ENCODE measurements around the gene SLAMF1. TPM values are rescaled to one million over a fixed set of nuclear protein-coding genes. Genes with fewer than 3 reads are reported as not detected.
"Not testable (repeated sequence)": the region's sequence is repeated elsewhere in the genome, so short reads cannot be mapped to it uniquely, and the experiment has no call there.

The SLAMF1 gene
- total and polyA plus RNA-seq, 9 donors = 0.04 to 0.07 (median 0.05) TPM; not detected in 6

- DNase-seq; H3K9me3 ChIP-seq (replicated peaks; ENCODE audit: control insufficient read depth, low read depth, low read length); H3K36me3 ChIP-seq (ENCODE audit: control insufficient read depth, insufficient read depth, low read length); H3K27me3 ChIP-seq (ENCODE audit: control insufficient read depth, insufficient read depth, low read length); H3K4me1 ChIP-seq (ENCODE audit: control insufficient read depth, insufficient read depth, low read length); H3K4me3 ChIP-seq (ENCODE audit: low read length): not testable (repeated sequence)
- WGBS (ENCODE audit: insufficient coverage) = 60% methylated on average over 1 of the region's 8 CpGs
- peak overlapping the region; percentile 47 for H3K27ac ChIP-seq (ENCODE audit: low read length)
Observed at GRCh38 chr1:160652065-160652641, 5.3 kb upstream of the SLAMF1 start.

DNA sequence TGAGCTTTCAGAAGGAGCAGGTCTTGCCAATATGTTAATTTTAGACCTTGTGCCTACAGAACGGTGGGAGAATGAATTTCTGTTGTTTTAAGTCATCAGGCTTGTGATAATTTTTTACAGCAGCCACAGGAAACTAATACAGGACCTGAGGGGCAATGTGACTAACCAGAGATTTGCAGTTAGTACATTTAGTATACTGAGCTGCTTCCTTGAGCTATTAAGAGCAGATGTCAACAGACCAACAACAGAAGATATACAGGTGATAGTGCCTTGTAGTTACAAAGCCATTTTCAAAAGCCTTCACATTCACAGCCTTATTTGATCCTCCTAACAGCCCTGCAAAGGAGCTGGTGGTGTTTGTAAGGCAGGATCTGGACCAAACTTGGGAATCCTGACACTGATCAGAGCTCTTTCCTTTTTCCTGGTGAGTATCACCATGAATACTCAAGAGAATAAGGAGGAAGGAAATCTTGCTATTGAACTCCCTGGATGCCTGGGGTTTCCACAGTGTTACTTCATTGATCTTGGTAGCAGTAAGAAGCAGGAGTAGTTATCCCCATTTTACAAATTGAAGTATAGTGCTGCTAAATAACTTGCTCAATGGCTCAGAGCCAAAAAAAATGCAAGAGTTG, 4.7 kb upstream of the SLAMF1 start:
- 14% methylated on average over 1 of the region's 1 CpG for WGBS (ENCODE audit: insufficient coverage)
- H3K36me3 ChIP-seq (ENCODE audit: control insufficient read depth, insufficient read depth, low read length) = no peaks in the 10 kb centered on the region
- DNase-seq = no peak
- H3K27me3 ChIP-seq (ENCODE audit: control insufficient read depth, insufficient read depth, low read length) = no peaks in the 10 kb centered on the region
- peak overlapping the region; percentile 47 for H3K27ac ChIP-seq (ENCODE audit: low read length)
- H3K9me3 ChIP-seq (replicated peaks; ENCODE audit: control insufficient read depth, low read depth, low read length) = no peaks in the 10 kb centered on the region
- no peak overlapping the region for H3K4me3 ChIP-seq (ENCODE audit: low read length)
- H3K4me1 ChIP-seq (ENCODE audit: control insufficient read depth, insufficient read depth, low read length) = no peaks in the 10 kb centered on the region

- H3K36me3 ChIP-seq (ENCODE audit: control insufficient read depth, insufficient read depth, low read length) = no peaks in the 10 kb centered on the region
- no peak for DNase-seq
- H3K27ac ChIP-seq (ENCODE audit: low read length) = no peak overlapping the region
- no peaks in the 10 kb centered on the region for H3K9me3 ChIP-seq (replicated peaks; ENCODE audit: control insufficient read depth, low read depth, low read length)
- 80% methylated on average over 2 of the region's 3 CpGs for whole genome bisulfite sequencing (ENCODE audit: insufficient coverage)
- no peak overlapping the region for H3K4me3 ChIP-seq (ENCODE audit: low read length)
- H3K4me1 ChIP-seq (ENCODE audit: control insufficient read depth, insufficient read depth, low read length) = no peaks in the 10 kb centered on the region
- H3K27me3 ChIP-seq (ENCODE audit: control insufficient read depth, insufficient read depth, low read length) = no peaks in the 10 kb centered on the region
Observed at GRCh38 chr1:160647329-160647720, 481 bp upstream of the SLAMF1 start.

GRCh38 chr1:160646180-160646579, 664 bp downstream of the SLAMF1 start:
- Histone ChIP-seq H3K4me3 (ENCODE audit: low read length) (no peak overlapping the region), H3K4me1 (ENCODE audit: control insufficient read depth, insufficient read depth, low read length) (no peaks in the 10 kb centered on the region), H3K36me3 (ENCODE audit: control insufficient read depth, insufficient read depth, low read length) (no peaks in the 10 kb centered on the region), H3K27ac (ENCODE audit: low read length) (no peak overlapping the region), H3K9me3 (replicated peaks; ENCODE audit: control insufficient read depth, low read depth, low read length) (no peaks in the 10 kb centered on the region), H3K27me3 (ENCODE audit: control insufficient read depth, insufficient read depth, low read length) (no peaks in the 10 kb centered on the region)
- DNase-seq = no peak
- 81% methylated on average over 1 of the region's 1 CpG for WGBS (ENCODE audit: insufficient coverage)

DNA sequence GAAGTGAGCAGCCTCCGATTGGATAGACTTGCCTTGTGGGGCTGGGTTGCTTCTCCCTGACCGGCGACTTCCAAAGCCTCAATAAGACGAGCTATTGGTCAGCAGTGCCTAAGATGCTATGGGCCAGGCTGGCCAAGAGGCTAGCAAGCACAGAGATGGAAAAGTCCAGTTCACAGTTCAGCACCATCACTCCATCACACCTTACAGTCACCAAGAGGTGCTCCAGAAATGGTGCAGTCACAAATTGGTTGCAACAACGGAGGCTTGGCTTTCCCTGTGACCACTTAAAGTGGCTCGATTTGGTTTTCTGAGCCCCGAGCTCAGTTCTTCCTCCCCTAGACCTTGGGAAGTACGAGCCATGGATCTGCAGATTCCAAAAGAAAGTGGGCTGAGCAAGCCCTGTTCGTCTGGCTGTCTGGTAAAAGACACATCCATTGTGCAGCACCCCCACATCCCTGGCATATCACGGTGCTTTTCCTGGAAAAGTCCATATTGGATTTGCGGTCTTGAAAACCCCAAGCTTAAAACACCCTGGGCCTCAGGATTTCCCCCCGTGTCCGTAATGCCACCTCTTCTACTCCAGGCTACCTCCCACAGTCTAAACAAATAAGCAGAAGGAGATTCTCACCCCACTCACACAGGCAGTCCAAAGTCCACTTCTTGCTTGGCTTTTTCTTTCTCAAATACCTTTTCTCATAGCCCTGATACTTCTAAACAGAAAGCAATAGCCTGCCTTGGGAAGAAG, 1.3 kb downstream of the SLAMF1 start:
- no peak overlapping the region for H3K4me3 ChIP-seq (ENCODE audit: low read length)
- no peaks in the 10 kb centered on the region for H3K36me3 ChIP-seq (ENCODE audit: control insufficient read depth, insufficient read depth, low read length)
- no peak for DNase-seq
- no peak overlapping the region for H3K27ac ChIP-seq (ENCODE audit: low read length)
- H3K9me3 ChIP-seq (replicated peaks; ENCODE audit: control insufficient read depth, low read depth, low read length) = no peaks in the 10 kb centered on the region
- 83% methylated on average over 11 of the region's 13 CpGs for WGBS (ENCODE audit: insufficient coverage)
- H3K4me1 ChIP-seq (ENCODE audit: control insufficient read depth, insufficient read depth, low read length) = no peaks in the 10 kb centered on the region
- H3K27me3 ChIP-seq (ENCODE audit: control insufficient read depth, insufficient read depth, low read length) = no peaks in the 10 kb centered on the region

GRCh38 chr1:160644399-160644798, 2.4 kb downstream of the SLAMF1 start:
- no peak for DNase-seq
- no peak overlapping the region for H3K4me3 ChIP-seq (ENCODE audit: low read length)
- no peaks in the 10 kb centered on the region for H3K27me3 ChIP-seq (ENCODE audit: control insufficient read depth, insufficient read depth, low read length)
- no peaks in the 10 kb centered on the region for H3K9me3 ChIP-seq (replicated peaks; ENCODE audit: control insufficient read depth, low read depth, low read length)
- no peak overlapping the region for H3K27ac ChIP-seq (ENCODE audit: low read length)
- no peaks in the 10 kb centered on the region for H3K36me3 ChIP-seq (ENCODE audit: control insufficient read depth, insufficient read depth, low read length)
- no peaks in the 10 kb centered on the region for H3K4me1 ChIP-seq (ENCODE audit: control insufficient read depth, insufficient read depth, low read length)

- Histone ChIP-seq H3K27ac (ENCODE audit: low read length) (no peak overlapping the region), H3K9me3 (replicated peaks; ENCODE audit: control insufficient read depth, low read depth, low read length) (no peaks in the 10 kb centered on the region), H3K27me3 (ENCODE audit: control insufficient read depth, insufficient read depth, low read length) (no peaks in the 10 kb centered on the region), H3K4me1 (ENCODE audit: control insufficient read depth, insufficient read depth, low read length) (no peaks in the 10 kb centered on the region), H3K36me3 (ENCODE audit: control insufficient read depth, insufficient read depth, low read length) (no peaks in the 10 kb centered on the region), H3K4me3 (ENCODE audit: low read length) (no peak overlapping the region)
- DNase-seq = no peak
- 57% methylated on average over 1 of the region's 5 CpGs for WGBS (ENCODE audit: insufficient coverage)
Observed at GRCh38 chr1:160643138-160643537, 3.7 kb downstream of the SLAMF1 start.

DNA sequence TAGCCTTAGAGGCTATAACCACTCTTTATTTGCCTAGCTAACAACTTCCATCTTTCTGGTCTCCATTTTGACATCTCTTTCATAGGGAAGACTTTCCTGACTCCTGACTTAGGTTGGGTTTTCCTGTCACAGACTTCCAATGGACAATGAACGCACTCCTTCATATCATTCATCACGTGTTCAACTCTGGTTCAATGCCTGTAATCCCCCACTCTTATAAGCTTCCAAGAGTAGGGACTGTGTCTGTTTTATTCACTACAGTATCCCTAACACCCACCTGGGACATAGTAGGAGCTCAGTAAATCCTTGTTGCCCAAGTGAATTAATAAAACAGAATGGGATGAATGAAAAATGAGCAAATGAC, 4.6 kb downstream of the SLAMF1 start:
- 65% methylated on average over 2 of the region's 2 CpGs for WGBS (ENCODE audit: insufficient coverage)
- no peak for DNase-seq
- Histone ChIP-seq H3K4me1 (ENCODE audit: control insufficient read depth, insufficient read depth, low read length) (no peaks in the 10 kb centered on the region), H3K27me3 (ENCODE audit: control insufficient read depth, insufficient read depth, low read length) (no peaks in the 10 kb centered on the region), H3K9me3 (replicated peaks; ENCODE audit: control insufficient read depth, low read depth, low read length) (no peaks in the 10 kb centered on the region), H3K27ac (ENCODE audit: low read length) (no peak overlapping the region), H3K36me3 (ENCODE audit: control insufficient read depth, insufficient read depth, low read length) (no peaks in the 10 kb centered on the region), H3K4me3 (ENCODE audit: low read length) (no peak overlapping the region)

DNA sequence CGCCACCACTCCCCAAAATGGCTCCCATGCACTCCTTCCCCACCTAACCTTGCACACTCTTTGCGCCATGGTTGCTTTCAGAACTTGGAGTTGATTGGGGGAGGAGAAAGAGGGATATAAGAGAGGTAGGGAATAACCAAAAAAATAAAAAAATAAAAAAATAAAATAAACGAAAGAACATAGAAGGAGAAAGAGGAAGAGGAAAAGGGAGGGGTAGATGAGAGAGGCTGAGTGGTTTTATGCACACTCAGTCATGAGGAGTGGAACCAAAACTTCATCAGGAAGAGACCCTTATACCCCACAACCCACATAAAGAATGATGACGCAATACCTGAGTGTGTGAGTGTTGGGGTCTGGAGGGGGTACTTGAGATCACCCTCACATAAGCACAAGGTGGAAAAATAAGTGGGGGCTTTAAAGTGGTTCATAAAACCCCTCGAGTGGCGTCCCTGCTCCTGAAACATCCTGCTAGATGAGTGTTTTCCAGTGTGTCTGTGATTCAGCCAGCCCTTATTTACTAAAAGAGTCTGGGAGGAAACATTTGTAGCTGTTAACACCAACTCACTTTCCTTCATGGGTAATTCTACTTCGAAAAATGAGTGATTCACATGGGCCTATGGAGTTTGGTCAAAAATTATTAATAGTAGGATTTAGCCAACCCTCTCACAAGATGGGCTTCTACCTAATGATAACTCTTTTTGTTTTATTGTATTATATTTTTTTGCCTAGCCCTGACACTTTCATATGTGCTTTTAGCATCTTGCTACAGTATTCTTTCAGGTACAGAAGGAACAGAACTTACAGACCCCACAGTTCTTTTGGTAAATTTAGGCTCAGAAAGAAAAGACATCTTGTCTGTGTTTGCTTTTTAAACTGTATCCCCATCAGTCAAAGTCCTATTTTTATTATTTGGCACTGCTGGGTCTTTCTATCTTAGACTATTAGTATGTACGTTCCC, 5.2 kb downstream of the SLAMF1 start:
- Histone ChIP-seq H3K4me1 (ENCODE audit: control insufficient read depth, insufficient read depth, low read length) (no peaks in the 10 kb centered on the region), H3K9me3 (replicated peaks; ENCODE audit: control insufficient read depth, low read depth, low read length) (no peaks in the 10 kb centered on the region), H3K4me3 (ENCODE audit: low read length) (no peak overlapping the region), H3K27me3 (ENCODE audit: control insufficient read depth, insufficient read depth, low read length) (no peaks in the 10 kb centered on the region), H3K36me3 (ENCODE audit: control insufficient read depth, insufficient read depth, low read length) (no peaks in the 10 kb centered on the region), H3K27ac (ENCODE audit: low read length) (no peak overlapping the region)
- WGBS (ENCODE audit: insufficient coverage) = no CpG with 5 or more reads among the region's 8 CpGs
- no peak for DNase-seq
